HG03045 (cell line): Measurements from ENCODE around the gene VDAC1.
"Not testable (repeated sequence)": the region's sequence is repeated elsewhere in the genome, so short reads cannot be mapped to it uniquely, and the experiment has no call there.

Experiments used
- ATAC-seq: cut with Tn5 transposase; IDR thresholded peaks from one replicate; pipeline ENCODE4 v1.9.1; 2021; ENCODE audit warnings: mild to moderate bottlenecking, moderate library complexity; ENCODE audit not compliant: unreplicated experiment

Gene VDAC1

GRCh38 chr5:133969654-133970324 lies 35.0 kb downstream of the VDAC1 start:
- no peak for ATAC-seq

- peak; percentile 97 for ATAC-seq
These were observed 36.4 kb downstream of the VDAC1 start, which contains the start of gene C5orf15 for GRCh38 chr5:133968204-133968980. C5orf15 (minus strand) TSS chr5:133968625; CDS start chr5:133968584, 41 bp downstream.

GRCh38 chr5:133967698-133968203 lies 37.0 kb downstream of the VDAC1 start:
- peak; percentile 10 for ATAC-seq

- no peak for ATAC-seq
These were observed 37.7 kb downstream of the VDAC1 start for GRCh38 chr5:133967124-133967523.

- no peak for ATAC-seq
These were observed 38.7 kb downstream of the VDAC1 start for GRCh38 chr5:133966090-133966489.

GRCh38 chr5:133963493-133964128 lies 41.2 kb downstream of the VDAC1 start:
- ATAC-seq = no peak

GRCh38 chr5:133962801-133963476 lies 41.8 kb downstream of the VDAC1 start:
- no peak for ATAC-seq

- no peak for ATAC-seq
These were observed 42.6 kb downstream of the VDAC1 start for GRCh38 chr5:133962131-133962530.

- ATAC-seq = no peak
These were observed 45.1 kb downstream of the VDAC1 start for GRCh38 chr5:133959643-133960042.

GRCh38 chr5:133957591-133957990 lies 47.2 kb downstream of the VDAC1 start:
- ATAC-seq = no peak

GRCh38 chr5:133957080-133957479 lies 47.7 kb downstream of the VDAC1 start:
- ATAC-seq = no peak

GRCh38 chr5:133956196-133956595 lies 48.6 kb downstream of the VDAC1 start:
- ATAC-seq = not testable (repeated sequence)

- no peak for ATAC-seq
These were observed 51.1 kb downstream of the VDAC1 start for GRCh38 chr5:133953568-133954145.

- ATAC-seq = no peak
These were observed 51.8 kb downstream of the VDAC1 start for GRCh38 chr5:133952729-133953567.

- no peak for ATAC-seq
These were observed 53.8 kb downstream of the VDAC1 start for GRCh38 chr5:133950821-133951612.

GRCh38 chr5:133948721-133949120 lies 56.1 kb downstream of the VDAC1 start:
- no peak for ATAC-seq

GRCh38 chr5:133947431-133947841 lies 57.3 kb downstream of the VDAC1 start:
- ATAC-seq = no peak

GRCh38 chr5:133945568-133945967 lies 59.2 kb downstream of the VDAC1 start:
- no peak for ATAC-seq
